K562 (cell line): ENCODE data around the gene SYPL2. TPM values are rescaled to one million over a fixed set of nuclear protein-coding genes. Genes with fewer than 3 reads are reported as not detected.
A peak's percentile ranks its signal among the peaks of the same experiment; 100 is the strongest.

Experiments used
- FOXA1 ChIP-seq: fragments of 450-650 bp; IDR thresholded peaks from 2 replicates; pipeline ENCODE4 v1.6.1; 2016; ENCODE audit warnings: mild to moderate bottlenecking, borderline replicate concordance
- FOXK2 ChIP-seq, 2 experiments: fragments of 450-650 bp; IDR thresholded peaks in 1 of 2; conservative IDR thresholded peaks in 1 of 2; 2 replicates each; pipeline ENCODE4 v1.6.1; 2016; ENCODE audit warnings: low read depth in 2 of 2, mild to moderate bottlenecking in 1 of 2
- HDAC3 ChIP-seq: fragments of 450-650 bp; IDR thresholded peaks from 2 replicates; pipeline ENCODE4 v1.6.1; 2018; ENCODE audit warnings: borderline replicate concordance, mild to moderate bottlenecking, moderate library complexity; ENCODE audit not compliant: partially characterized antibody
- HDAC6 ChIP-seq: IDR thresholded peaks from 2 replicates; pipeline ENCODE4 v1.6.1; 2012; ENCODE audit warnings: low read depth, mild to moderate bottlenecking, control low read depth, inconsistent platforms, low read length, moderate library complexity
- ID3 ChIP-seq, 2 experiments: fragments of 250-450 bp in 1 of 2; fragments of 450-650 bp in 1 of 2; sonication (Bioruptor Pico) in 1 of 2; IDR thresholded peaks; 2 replicates each; pipeline versions ENCODE4 v1.6.1 to v1.8.0; 2016 to 2021; ENCODE audit warnings: mild to moderate bottlenecking in 2 of 2, moderate library complexity in 2 of 2, missing compliant biosample characterization in 1 of 2, missing genetic modification characterization in 1 of 2
- JUND ChIP-seq, 2 experiments: IDR thresholded peaks; 2 replicates in 1 of 2; 3 replicates in 1 of 2; pipeline ENCODE4 v1.6.1; 2011; ENCODE audit warnings: borderline replicate concordance in 2 of 2, low read depth in 2 of 2, low read length in 2 of 2, improper control_type of control experiment in 1 of 2, missing biosample characterization in 1 of 2, missing genetic modification characterization in 1 of 2, missing genetic modification reagents in 1 of 2
- LCOR ChIP-seq: sonication (generic); formaldehyde crosslinking; IDR thresholded peaks from 2 replicates; pipeline ENCODE4 v1.8.0; 2022; ENCODE audit warnings: mild to moderate bottlenecking, missing genetic modification reagents
- MEF2D ChIP-seq: conservative IDR thresholded peaks from 2 replicates; pipeline ENCODE4 v1.6.1; 2016; ENCODE audit warnings: low read depth, missing genetic modification characterization, missing compliant biosample characterization
- POLR2B ChIP-seq: fragments of 450-650 bp; IDR thresholded peaks from 2 replicates; pipeline ENCODE4 v1.6.1; 2018; ENCODE audit warnings: low read depth; ENCODE audit not compliant: partially characterized antibody
- POU5F1 ChIP-seq: fragments of 150-350 bp; IDR thresholded peaks from 2 replicates; pipeline ENCODE4 v1.6.1; 2014; ENCODE audit warnings: borderline replicate concordance, low read length, low read depth, mild to moderate bottlenecking; ENCODE audit not compliant: partially characterized antibody
- SUPT5H ChIP-seq: fragments of 450-650 bp; IDR thresholded peaks from 2 replicates; pipeline ENCODE4 v1.6.1; 2016
- TCF3 ChIP-seq: sonication (generic); formaldehyde crosslinking; IDR thresholded peaks from 2 replicates; pipeline ENCODE4 v1.4.0; 2020; ENCODE audit warnings: mild to moderate bottlenecking, missing genetic modification reagents
- USF1 ChIP-seq: sonication (generic); formaldehyde crosslinking; IDR thresholded peaks from 2 replicates; pipeline ENCODE4 v1.9.0; 2022; ENCODE audit warnings: mild to moderate bottlenecking, missing genetic modification reagents
- ZKSCAN3 ChIP-seq: fragments of 250-450 bp; sonication (Bioruptor Pico); IDR thresholded peaks from 2 replicates; pipeline ENCODE4 v1.4.0; 2020
- ZNF140 ChIP-seq: fragments of 250-450 bp; sonication (Bioruptor Pico); IDR thresholded peaks from 2 replicates; pipeline ENCODE4 v1.8.0; 2021; ENCODE audit warnings: moderate library complexity, mild to moderate bottlenecking, inconsistent platforms
- polyA plus RNA-seq, 8 experiments: library from polyadenylated mRNA; depleted of rRNA in 4 of 8; stranded (reverse) in 5 of 8; unstranded in 3 of 8; fragments of >200 nt; fragmentation: Nextera tagmentation in 2 of 8; fragmentation: Illumina TruSeq in 1 of 8; extraction: Ambion mirVana in 2 of 8; extraction: Trizol in 1 of 8; gene quantifications; 2 replicates each; pipeline versions ENCODE4 v1.2.1 to v1.2.3, GENCODE V29; 2011 to 2014; ENCODE audit warnings: inconsistent platforms in 1 of 8, missing spikeins in 1 of 8
- total RNA-seq, 7 experiments: library from RNA; depleted of rRNA in 6 of 7; stranded (reverse); fragments of >200 nt in 6 of 7; fragmentation: Illumina TruSeq in 2 of 7; extraction: Trizol in 2 of 7; gene quantifications; 2 replicates each; pipeline versions ENCODE4 v1.2.1 to v1.2.3, GENCODE V29; 2011 to 2021; ENCODE audit warnings: low replicate concordance in 1 of 7
- TF ChIP-seq, protein P1 (sequence below): sonication (generic); formaldehyde crosslinking; IDR thresholded peaks from 2 replicates; pipeline ENCODE4 v1.8.0; 2022; ENCODE audit warnings: mild to moderate bottlenecking, missing genetic modification reagents
- TF ChIP-seq, protein P2 (sequence below): sonication (generic); formaldehyde crosslinking; IDR thresholded peaks from 2 replicates; pipeline ENCODE4 v1.8.0; 2022; ENCODE audit warnings: mild to moderate bottlenecking, missing genetic modification reagents
- TF ChIP-seq, protein P3 (sequence below): fragments of 450-650 bp; formaldehyde crosslinking; conservative IDR thresholded peaks from 2 replicates; pipeline ENCODE4 v1.4.0; 2022; ENCODE audit warnings: mild to moderate bottlenecking, missing genetic modification characterization

Gene SYPL2
- total and polyA plus RNA-seq, 9 of the 15 experiments (the other 6 are each of a cell fraction or from before 2014, with no cell fraction given) = 0.03 to 0.20 (median 0.07) TPM; not detected in 2

DNA sequence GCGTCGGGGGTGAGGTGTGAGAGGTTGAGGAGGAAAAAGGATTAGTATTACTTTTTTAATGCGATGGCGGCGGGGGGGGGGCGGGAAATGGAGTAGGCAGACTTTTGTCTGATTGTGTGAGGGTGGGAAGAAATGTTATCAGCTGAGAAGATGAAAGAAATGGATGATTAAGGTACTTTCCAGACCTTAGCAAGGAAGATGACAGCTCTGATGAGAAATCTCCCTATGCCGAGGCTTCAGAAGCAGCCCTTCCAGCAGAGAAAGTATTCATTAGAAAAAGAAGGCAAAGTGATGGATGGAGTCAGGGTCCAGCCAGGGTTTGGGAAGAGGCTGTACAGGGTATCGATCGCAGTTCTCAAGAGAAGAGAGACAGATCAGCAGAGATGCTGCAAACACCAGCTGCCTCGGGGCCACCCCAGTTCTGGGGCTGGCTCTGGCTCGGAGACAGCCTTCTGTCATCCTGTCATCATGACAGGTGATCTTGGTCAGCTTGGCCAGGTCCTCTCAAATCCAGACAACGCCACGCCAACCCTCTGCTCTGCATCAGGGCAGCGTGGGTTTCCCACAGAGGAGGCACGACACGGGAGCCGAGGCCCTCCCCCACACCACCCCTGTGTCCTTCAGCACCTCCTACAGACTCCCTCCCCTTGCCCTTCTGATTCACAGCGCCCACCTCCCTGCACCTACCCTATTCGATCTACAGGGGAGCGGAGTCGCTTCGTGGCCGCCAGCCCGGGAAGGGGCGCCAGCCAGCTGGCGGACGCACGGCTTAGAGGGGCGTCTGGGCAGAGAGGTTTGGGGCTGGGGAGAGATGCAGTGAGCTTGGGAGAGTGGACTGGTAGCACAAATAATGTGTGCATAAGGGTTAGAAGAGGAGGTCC lies 16.7 kb downstream of the SYPL2 start (continued):
- TF ChIP-seq POLR2B (no peak), HDAC6 (no peak), FOXA1 (no peak), JUND (IDR thresholded peaks at IDR 0.05; ENCODE audit: borderline replicate concordance, low read depth, low read length) (no peak), JUND (tag; IDR thresholded peaks at IDR 0.05; ENCODE audit: borderline replicate concordance, low read depth, low read length) (no peak), ID3 (CRISPR knock-in tag; IDR thresholded peaks at IDR 0.05) (no peak), ID3 (tag; IDR thresholded peaks at IDR 0.05) (no peak), USF1 (no peak), SUPT5H (no peak), ZKSCAN3 (CRISPR knock-in tag) (no peak), TCF3 (CRISPR knock-in tag) (no peak), HDAC3 (no peak), FOXK2 (conservative IDR thresholded peaks at IDR 0.05 in 1 of 2, IDR thresholded peaks at IDR 0.05 in 1 of 2; ENCODE audit: low read depth in 2 of 2) (no peak), LCOR (0 out of 2 replicates have a peak, but pooled peaks have one; percentile 44), MEF2D (tag) (no peak), POU5F1 (no peak), ZNF140 (CRISPR knock-in tag) (no peak)
- TF ChIP-seq, protein P1, sequence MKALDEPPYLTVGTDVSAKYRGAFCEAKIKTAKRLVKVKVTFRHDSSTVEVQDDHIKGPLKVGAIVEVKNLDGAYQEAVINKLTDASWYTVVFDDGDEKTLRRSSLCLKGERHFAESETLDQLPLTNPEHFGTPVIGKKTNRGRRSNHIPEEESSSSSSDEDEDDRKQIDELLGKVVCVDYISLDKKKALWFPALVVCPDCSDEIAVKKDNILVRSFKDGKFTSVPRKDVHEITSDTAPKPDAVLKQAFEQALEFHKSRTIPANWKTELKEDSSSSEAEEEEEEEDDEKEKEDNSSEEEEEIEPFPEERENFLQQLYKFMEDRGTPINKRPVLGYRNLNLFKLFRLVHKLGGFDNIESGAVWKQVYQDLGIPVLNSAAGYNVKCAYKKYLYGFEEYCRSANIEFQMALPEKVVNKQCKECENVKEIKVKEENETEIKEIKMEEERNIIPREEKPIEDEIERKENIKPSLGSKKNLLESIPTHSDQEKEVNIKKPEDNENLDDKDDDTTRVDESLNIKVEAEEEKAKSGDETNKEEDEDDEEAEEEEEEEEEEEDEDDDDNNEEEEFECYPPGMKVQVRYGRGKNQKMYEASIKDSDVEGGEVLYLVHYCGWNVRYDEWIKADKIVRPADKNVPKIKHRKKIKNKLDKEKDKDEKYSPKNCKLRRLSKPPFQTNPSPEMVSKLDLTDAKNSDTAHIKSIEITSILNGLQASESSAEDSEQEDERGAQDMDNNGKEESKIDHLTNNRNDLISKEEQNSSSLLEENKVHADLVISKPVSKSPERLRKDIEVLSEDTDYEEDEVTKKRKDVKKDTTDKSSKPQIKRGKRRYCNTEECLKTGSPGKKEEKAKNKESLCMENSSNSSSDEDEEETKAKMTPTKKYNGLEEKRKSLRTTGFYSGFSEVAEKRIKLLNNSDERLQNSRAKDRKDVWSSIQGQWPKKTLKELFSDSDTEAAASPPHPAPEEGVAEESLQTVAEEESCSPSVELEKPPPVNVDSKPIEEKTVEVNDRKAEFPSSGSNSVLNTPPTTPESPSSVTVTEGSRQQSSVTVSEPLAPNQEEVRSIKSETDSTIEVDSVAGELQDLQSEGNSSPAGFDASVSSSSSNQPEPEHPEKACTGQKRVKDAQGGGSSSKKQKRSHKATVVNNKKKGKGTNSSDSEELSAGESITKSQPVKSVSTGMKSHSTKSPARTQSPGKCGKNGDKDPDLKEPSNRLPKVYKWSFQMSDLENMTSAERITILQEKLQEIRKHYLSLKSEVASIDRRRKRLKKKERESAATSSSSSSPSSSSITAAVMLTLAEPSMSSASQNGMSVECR = no peak
- TF ChIP-seq, protein P2, sequence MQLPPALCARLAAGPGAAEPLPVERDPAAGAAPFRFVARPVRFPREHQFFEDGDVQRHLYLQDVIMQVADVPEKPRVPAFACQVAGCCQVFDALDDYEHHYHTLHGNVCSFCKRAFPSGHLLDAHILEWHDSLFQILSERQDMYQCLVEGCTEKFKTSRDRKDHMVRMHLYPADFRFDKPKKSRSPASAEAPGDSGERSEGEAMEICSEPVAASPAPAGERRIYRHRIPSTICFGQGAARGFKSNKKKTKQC (CRISPR knock-in tag) = no peak
- TF ChIP-seq, protein P3, sequence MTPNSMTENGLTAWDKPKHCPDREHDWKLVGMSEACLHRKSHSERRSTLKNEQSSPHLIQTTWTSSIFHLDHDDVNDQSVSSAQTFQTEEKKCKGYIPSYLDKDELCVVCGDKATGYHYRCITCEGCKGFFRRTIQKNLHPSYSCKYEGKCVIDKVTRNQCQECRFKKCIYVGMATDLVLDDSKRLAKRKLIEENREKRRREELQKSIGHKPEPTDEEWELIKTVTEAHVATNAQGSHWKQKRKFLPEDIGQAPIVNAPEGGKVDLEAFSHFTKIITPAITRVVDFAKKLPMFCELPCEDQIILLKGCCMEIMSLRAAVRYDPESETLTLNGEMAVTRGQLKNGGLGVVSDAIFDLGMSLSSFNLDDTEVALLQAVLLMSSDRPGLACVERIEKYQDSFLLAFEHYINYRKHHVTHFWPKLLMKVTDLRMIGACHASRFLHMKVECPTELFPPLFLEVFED = 0 out of 2 replicates have a peak, but pooled peaks have one; percentile 28
